Mesothelial cell of epicardium (in vitro differentiated cells): ENCODE measurements around the gene FOXQ1. TPM values are rescaled to one million over a fixed set of nuclear protein-coding genes. Genes with fewer than 3 reads are reported as not detected.

ENCODE experiments used
- DNase-seq, 2 experiments: peaks; one replicate each; pipeline ENCODE4 v3.0.0; 2021; ENCODE audit warnings: low spot score in 2 of 2; ENCODE audit not compliant: unreplicated experiment in 2 of 2
- H3K27ac Mint-ChIP-seq: 2 replicates; pipeline ENCODE4 v1.8.0; 2021; ENCODE audit warnings: mixed read lengths
- H3K27me3 Mint-ChIP-seq: 2 replicates; pipeline ENCODE4 v1.8.0; 2021; ENCODE audit warnings: low read depth, mixed read lengths
- H3K36me3 Mint-ChIP-seq: 2 replicates; pipeline ENCODE4 v1.8.0; 2021; ENCODE audit warnings: mixed read lengths
- H3K4me1 Mint-ChIP-seq: 2 replicates; pipeline ENCODE4 v1.8.0; 2021; ENCODE audit warnings: mixed read lengths
- H3K4me3 Mint-ChIP-seq: 2 replicates; pipeline ENCODE4 v1.8.0; 2021; ENCODE audit warnings: mild to moderate bottlenecking, moderate library complexity, mixed read lengths
- H3K9me3 Mint-ChIP-seq: 2 replicates; pipeline ENCODE4 v1.8.0; 2021; ENCODE audit warnings: mixed read lengths
- total RNA-seq: library from RNA; stranded (reverse); gene quantifications from 3 replicates; pipeline ENCODE4 v1.2.1, GENCODE V29; 2021
- TF ChIP-seq, protein P1 (sequence below): fragments of 200-600 bp; sonication (generic); IDR thresholded peaks from one replicate; pipeline ENCODE4 v1.5.0; 2021; ENCODE audit warnings: antibody characterized with exemption; ENCODE audit not compliant: unreplicated experiment

FOXQ1 gene
- total RNA-seq, 1 donor from 2014 or later = 0.20 TPM

DNA sequence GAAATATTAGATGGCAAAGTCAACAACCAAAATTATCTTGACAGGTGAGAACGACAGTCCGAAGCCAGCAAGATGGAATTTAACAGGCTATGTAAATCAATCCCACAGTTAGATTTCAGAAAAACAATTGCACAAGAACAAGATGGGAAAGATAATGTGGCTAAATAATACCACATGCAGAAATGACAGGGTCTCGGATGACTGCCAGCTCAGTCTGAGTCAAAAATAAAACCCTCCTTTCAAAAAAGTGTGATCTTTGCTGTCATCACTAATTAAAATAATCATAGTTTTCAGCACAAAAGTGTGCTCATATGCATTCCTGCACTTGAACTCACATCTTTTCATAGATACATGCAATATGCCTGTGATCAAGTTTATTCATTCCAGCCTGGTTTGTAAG is 25.9 kb downstream of the FOXQ1 start:
- no peaks in the 10 kb centered on the region for H3K9me3 Mint-ChIP-seq
- H3K27me3 Mint-ChIP-seq = peaks cover 38% of the 10 kb centered on the region
- peaks cover 17% of the 10 kb centered on the region for H3K4me1 Mint-ChIP-seq
- no peak overlapping the region for H3K4me3 Mint-ChIP-seq
- H3K36me3 Mint-ChIP-seq = no peaks in the 10 kb centered on the region
- TF ChIP-seq, protein P1, sequence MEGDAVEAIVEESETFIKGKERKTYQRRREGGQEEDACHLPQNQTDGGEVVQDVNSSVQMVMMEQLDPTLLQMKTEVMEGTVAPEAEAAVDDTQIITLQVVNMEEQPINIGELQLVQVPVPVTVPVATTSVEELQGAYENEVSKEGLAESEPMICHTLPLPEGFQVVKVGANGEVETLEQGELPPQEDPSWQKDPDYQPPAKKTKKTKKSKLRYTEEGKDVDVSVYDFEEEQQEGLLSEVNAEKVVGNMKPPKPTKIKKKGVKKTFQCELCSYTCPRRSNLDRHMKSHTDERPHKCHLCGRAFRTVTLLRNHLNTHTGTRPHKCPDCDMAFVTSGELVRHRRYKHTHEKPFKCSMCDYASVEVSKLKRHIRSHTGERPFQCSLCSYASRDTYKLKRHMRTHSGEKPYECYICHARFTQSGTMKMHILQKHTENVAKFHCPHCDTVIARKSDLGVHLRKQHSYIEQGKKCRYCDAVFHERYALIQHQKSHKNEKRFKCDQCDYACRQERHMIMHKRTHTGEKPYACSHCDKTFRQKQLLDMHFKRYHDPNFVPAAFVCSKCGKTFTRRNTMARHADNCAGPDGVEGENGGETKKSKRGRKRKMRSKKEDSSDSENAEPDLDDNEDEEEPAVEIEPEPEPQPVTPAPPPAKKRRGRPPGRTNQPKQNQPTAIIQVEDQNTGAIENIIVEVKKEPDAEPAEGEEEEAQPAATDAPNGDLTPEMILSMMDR = no peak
- no peak overlapping the region for H3K27ac Mint-ChIP-seq
- no peak for DNase-seq

DNA sequence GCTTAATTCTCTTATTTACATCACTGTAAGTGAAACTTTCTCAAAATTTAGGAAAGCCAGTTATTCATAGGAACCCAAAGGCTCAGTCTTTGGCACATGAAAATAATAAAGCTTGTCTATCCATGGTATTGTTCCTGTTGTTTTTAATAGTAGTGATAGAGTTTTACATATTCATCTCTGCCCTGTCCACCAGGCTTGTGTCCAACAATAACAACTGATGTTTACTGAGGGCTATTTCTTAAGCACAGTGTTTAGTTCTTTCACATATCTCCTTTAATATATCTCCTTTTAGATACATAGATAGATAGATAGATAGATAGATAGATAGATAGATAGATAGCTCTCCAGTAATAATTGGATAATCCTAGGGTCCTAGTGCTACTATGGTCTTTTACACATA is 34.2 kb downstream of the FOXQ1 start:
- Mint-ChIP-seq H3K9me3 (peaks cover 27% of the 10 kb centered on the region), H3K4me1 (no peaks in the 10 kb centered on the region), H3K27ac (no peak overlapping the region), H3K27me3 (peaks cover 65% of the 10 kb centered on the region), H3K4me3 (no peak overlapping the region), H3K36me3 (no peaks in the 10 kb centered on the region)
- no peak for DNase-seq
- TF ChIP-seq, protein P1 = no peak

DNA sequence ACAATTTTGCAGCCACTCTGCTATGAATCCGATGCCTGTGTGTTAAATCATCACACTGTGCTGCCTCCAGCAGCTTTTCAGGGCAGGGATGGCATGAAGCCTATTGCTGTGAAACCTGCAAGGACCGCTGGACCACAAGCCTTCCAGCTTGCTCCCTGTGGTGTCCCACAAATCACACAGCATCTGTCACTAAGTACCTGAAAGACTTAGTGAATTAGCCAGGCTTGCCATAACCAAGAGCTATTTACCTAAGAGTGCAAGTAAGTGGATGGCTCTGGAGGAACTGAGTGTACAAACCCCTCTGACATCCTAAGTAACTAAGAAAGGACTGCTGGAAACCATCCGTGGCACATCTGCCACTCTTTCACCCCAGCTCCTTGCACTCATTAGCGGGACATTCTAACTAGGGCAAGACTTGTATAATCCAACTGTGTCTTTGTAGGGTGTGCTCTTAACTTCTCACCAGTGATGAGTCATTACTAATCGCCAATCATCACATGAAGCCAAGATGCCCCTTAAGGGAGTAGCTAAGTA is 34.7 kb downstream of the FOXQ1 start:
- H3K27me3 Mint-ChIP-seq = peaks cover 60% of the 10 kb centered on the region
- H3K4me3 Mint-ChIP-seq = no peak overlapping the region
- peaks cover 3% of the 10 kb centered on the region for H3K36me3 Mint-ChIP-seq
- TF ChIP-seq, protein P1 = no peak
- H3K27ac Mint-ChIP-seq = no peak overlapping the region
- peaks cover 32% of the 10 kb centered on the region for H3K9me3 Mint-ChIP-seq
- H3K4me1 Mint-ChIP-seq = no peaks in the 10 kb centered on the region
- DNase-seq = no peak

DNA sequence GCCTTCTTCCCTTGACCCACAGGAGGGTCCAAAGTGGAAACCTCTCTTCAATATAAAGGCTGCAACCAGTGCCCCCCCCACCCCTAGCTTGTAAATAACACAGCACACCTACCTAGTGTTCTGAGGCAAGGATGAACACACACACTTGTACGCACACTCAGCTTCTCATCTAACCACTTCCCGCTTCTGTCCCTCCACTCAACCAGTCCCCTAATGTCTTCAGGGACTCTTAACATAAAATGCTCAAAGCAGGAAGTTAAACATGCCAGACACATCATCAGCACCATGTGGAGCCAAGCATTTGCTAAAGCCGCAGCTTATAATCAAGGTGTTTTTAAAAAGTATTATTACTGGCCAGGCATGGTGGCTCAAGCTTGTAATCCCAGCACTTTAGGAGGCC is 35.3 kb downstream of the FOXQ1 start:
- H3K27ac Mint-ChIP-seq = no peak overlapping the region
- H3K4me1 Mint-ChIP-seq = no peaks in the 10 kb centered on the region
- H3K9me3 Mint-ChIP-seq = peaks cover 38% of the 10 kb centered on the region
- TF ChIP-seq, protein P1 = no peak
- DNase-seq = no peak
- H3K4me3 Mint-ChIP-seq = no peak overlapping the region
- peaks cover 56% of the 10 kb centered on the region for H3K27me3 Mint-ChIP-seq
- peaks cover 3% of the 10 kb centered on the region for H3K36me3 Mint-ChIP-seq

DNA sequence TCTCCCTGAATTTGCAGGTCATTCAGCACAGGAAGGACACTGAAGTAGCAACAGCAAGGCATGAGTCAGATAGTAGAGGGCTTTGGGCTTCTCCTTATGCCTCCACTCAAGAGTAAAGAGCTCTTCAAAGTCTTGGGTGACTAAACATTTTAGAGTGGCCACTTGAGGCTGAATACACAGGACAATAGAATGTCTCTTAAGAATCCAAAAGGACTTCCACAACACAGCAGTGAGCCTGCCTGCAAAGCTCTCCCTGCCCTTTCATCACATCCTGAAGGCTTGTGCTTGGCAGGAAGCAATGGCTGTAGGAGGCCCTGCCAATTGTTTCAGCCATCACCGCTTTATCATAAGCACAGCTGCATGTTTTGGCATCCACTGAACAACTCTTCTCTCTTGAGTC is 36.8 kb downstream of the FOXQ1 start:
- TF ChIP-seq, protein P1 = no peak
- no peak for DNase-seq
- peaks cover 3% of the 10 kb centered on the region for H3K36me3 Mint-ChIP-seq
- H3K4me3 Mint-ChIP-seq = no peak overlapping the region
- peaks cover 46% of the 10 kb centered on the region for H3K9me3 Mint-ChIP-seq
- H3K27ac Mint-ChIP-seq = no peak overlapping the region
- no peaks in the 10 kb centered on the region for H3K4me1 Mint-ChIP-seq
- peaks cover 49% of the 10 kb centered on the region for H3K27me3 Mint-ChIP-seq

DNA sequence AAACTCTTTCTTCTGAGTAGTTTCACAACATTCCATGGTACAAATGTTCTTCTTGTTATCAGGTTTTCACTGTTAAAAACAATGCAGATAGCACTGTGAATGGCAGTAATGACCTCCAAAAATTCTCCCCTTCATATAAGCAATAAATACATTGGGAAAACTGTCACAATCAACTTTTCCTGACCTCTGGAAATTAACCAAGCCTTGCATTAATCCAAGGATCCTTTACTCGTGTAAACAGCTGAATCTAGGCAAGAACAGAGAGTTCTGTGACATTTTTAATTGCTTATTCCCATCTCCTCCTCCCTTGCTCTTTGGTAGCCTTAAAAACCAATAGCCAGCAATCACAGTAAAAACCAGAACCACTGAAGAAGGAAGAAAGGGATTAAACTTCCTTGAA is 37.8 kb downstream of the FOXQ1 start:
- H3K4me1 Mint-ChIP-seq = no peaks in the 10 kb centered on the region
- H3K9me3 Mint-ChIP-seq = peaks cover 46% of the 10 kb centered on the region
- TF ChIP-seq, protein P1 = no peak
- DNase-seq = no peak
- H3K4me3 Mint-ChIP-seq = no peak overlapping the region
- H3K36me3 Mint-ChIP-seq = peaks cover 3% of the 10 kb centered on the region
- H3K27ac Mint-ChIP-seq = no peak overlapping the region
- peaks cover 49% of the 10 kb centered on the region for H3K27me3 Mint-ChIP-seq
